Ecto neural progenitor cell (in vitro differentiated cells): ENCODE data around the gene HOXB6.
A peak's percentile ranks its signal among the peaks of the same experiment; 100 is the strongest.

ENCODE experiments used
- DNase-seq: peaks from one replicate; pipeline ENCODE4 v3.0.0-alpha.2; 2018; ENCODE audit warnings: low spot score

Gene HOXB6

GRCh38 chr17:48621410-48622392 is 16.9 kb upstream of the HOXB6 start:
- no peak for DNase-seq

DNA sequence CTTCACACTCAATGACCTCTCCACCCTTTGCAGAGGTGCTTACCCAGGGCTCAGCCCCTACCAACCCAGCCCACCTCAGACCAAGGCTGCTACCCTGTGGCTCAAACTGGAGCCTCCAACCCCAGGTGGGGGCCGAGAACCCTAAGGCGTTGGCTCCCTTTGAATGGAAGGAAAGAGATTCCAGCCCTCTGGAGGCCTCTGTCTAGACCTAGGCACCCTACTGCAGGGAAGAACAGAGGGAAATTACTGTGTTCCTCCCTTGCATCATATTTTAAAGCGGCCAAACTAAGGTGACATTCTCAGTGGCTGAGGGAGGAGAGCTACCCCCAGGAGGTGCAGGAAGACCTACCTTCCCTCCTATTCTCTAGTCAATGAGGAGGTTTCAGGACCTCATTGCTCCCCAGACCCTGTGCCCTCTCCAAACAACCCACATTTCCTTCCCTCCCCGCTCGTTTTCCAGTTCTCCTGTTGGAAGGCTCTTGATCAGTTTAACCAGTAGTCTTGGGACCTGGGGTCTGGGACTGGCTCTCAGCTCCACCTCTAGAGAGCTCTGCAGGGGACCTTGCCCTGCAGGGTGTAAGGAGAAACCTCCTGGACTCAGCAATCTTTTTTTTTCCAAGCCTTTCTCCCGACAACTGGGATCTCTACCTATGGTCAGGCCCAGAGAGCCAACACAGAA is 15.8 kb upstream of the HOXB6 start:
- DNase-seq = no peak

- no peak for DNase-seq
Measured at GRCh38 chr17:48619826-48620449, 15.2 kb upstream of the HOXB6 start.

DNA sequence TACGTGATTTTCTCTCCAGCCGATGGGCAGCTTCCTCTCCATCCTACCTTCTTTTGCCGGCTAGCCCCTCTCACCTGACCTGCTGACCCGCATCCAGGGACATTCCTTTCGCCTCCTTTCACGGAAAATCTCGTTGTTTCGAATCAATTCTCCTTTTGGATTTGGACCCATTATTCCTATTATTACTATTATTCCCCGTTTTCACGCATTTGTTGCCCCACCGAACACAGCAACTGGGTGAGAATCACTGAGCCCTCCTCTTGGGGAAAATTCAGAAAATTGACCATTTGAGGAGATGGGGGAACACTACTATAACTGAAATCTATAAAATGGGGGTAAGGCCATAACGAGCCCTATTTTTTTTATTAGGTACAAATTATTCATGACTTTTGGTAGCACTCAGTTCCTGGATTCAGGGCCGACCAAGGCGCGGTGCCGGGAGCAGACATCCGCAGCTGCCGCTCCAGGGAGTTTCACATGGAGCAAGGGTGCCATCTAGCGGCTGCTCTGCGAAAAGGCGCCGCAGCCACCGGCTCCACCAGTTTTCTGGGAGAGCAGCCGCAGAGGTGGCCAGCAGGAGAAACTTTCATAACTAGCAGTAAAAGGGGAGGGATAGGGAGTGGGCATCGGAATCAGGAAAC is 13.6 kb upstream of the HOXB6 start:
- peak; percentile 97 for DNase-seq

DNA sequence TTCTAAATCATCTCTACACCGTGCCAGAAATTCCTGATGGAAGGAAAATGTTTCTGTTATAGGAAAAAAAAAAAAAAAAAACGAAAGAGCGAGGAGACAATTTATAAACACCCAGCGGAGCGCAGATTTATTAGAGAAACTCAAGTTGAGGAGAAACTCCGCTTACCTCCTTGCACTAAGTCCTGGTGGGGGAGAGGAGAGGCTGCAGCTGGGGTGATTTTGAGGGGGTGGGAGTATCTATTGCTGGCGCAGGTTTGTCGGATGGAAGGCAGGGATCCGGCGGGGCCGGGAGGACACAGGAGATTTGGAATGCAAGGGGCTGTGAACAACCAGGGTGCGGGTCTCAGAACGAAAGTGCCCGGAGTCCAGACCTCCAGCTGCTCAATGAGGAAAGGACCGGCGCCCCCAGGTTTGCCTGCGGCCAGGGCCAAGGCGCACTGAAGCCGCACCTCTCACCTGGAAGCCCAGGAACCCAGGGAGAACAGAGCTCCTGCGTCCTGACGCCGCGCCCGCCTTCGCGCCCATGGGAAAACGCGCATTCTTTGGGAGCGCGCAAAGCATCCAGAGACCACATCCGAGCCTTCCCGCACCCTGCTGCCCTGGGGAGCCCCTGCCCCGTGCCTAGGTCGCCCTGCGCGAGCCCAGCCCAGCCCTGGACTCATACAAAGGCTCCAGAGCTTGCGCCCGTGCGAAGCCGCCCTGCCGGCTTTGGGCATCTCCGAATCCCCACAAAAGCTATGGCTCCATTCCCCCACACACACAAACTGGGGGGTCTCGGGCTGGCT is 12.9 kb upstream of the HOXB6 start:
- no peak for DNase-seq

DNA sequence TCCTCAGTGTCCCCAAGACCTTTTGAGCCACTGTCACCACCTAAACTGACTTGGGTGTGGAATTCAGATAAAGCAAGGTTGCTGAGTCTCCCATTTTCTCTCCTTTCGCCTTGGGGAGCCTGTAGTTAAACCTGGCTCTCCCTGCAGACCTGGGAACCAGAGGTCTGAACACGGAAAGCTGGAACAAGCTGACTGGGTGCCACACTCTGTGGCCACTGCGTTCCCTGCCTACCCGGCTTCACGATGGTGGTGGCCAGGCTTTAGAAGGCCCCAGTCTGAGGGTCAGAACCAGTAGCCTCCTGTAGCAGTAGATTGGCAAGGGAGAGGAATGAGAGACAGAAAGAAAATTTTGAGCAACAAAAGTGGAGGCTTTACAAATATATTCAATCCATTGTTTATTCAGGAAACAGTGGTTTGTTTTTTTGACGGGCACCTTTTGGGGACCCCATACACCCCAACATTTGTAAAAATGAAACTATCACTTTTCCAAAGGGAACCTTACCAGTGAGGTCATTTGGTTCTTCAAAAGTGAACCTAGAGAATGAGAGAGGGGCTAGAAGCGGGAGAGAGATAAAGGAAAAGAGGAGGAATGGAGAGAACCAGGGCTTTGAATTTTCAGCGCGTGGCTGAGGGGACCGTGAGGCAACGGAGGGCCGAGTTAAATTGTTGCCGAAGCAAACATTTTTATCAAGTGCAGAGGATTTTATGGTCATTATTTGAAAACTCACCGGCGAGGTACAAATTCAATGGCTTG is 12.1 kb upstream of the HOXB6 start:
- DNase-seq = no peak

DNA sequence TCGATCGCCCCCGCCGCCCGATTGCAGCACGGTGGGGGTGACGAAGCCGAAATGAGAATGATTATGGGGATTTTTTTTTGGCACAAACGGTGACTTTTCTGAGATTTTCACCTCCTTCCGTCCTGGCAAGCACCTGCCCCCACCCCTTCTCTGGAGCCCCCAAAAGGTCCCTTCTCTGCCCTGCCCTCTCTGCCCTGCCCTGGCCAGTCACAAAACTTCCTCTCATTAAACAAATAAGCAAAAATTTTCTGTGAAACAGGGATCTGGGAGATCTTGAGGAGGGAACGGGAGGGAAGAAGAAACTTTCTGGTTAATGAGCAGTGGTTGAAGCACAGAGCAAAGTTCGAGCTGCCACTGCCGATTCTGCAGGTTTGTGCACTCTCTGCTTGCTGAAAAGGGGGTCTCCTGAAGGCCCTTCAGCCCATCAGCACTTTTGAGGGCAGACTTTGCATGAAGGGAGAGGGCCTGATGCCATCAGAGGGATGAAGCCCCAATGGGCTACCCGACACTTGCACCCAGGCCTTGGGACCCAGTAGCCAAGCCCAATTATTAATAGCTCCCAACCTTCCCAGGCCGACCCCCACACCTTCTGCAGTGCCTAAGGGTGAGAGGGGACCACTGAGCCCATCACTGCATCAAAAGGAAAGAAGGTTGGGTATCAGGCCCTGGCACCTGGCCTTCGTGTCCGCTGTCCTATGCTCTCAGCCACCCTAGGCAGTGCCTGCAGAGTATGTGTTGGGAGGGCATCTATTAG is 11.4 kb upstream of the HOXB6 start:
- no peak for DNase-seq

GRCh38 chr17:48615047-48615962 is 10.5 kb upstream of the HOXB6 start, which contains the start of gene HOXB8:
TSS of gene HOXB8 (minus strand) at chr17:48615292. CDS start at chr17:48614704, 588 bp downstream.
- DNase-seq = no peak

DNA sequence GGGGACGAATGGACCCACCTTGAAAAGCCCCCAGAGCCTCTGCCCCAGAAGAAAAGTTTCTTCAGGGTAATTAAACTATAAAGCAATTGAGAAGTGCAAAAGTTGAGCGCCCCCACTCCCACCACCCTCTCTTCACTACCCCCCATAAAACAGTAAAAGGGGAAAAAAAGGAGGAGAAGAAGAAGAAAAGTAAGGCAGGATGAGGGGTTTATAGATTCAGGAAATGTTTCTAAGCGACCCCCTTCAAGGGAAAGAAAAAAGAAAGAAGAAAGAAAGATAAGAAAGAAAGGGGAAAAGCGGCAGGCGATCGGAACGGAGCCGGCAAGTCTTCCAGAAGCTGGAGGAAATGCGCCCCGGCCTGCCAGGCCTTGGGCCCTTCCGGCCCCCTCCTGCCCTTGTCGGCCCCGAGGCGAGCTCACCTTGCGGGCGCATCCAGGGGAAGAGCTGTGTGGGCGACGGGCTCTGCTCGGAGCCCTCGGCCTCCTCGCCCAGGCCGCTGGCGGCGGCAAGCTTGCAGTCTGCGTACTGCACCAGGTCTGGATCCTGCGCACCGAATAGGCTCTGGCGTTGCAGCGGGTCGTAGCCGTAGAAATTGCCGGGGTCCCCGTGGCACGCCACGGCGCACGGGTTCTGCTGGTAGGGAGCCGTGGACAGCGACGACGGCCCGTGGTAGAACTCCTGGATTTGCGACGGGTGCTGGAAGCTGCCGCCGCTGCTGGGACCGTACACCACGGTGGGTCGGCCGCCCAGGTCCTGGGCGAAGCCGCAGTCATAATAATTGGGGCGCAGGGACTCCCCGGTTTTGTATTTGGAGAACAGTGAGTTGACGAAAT is 9.3 kb upstream of the HOXB6 start:
- no peak for DNase-seq

- no peak for DNase-seq
Measured at GRCh38 chr17:48612854-48613691, 8.3 kb upstream of the HOXB6 start.

DNA sequence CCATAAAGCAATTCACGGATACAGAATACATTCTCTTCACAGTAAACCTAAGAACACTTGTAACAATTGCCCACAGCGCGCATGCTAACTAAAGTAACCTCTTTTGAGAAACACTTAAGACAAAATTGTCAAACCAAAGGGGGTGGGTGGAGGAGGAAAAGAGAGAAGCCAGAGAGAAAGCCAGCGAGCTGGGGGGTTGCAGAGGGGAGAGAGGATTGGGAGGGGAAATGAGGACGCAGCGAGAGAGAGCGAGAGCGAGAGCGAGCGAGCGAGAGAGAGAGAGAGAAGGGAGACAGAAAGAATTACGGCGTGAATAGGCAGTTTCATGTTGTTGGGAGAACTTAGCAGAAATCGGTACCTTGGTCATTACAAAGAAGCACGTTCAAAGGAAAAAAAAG is 7.7 kb upstream of the HOXB6 start:
- no peak for DNase-seq

DNA sequence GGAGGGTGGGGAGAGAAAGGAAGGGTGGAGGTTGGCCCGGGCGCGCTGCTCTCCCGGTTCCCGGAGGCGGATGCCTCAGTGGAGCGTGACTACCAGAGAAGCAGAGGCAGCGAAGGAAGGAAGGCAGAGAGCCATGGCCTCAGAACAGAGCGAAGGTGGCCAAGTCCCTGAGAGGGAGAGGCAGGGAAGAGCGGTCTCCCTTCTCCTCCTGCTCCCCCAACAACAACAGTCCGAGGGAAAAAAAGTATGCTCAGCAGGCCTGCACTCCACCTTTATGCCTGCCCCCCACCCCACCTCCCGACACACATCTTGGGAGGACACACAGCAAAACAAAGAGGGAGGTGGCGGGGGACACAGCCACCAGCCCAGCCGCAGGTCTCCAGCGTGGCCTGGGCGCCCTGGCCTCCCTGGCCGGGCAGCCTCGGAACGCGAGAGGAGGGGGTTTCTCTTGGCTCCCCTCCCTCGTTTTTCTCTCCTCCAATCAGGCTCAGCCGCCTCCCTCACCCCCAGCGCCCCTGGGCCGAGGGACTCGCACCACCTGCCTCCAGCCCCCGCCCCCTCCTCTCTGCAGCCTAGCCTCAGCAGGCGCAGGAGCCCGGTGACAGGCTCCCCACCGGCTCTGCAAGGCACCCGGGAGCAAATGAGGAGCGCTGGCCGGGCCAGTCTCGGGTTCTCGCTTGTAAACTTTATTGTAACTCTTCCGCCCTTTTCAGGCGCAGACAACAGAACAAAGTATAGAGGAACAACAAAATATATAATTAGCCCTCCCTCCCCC is 7.1 kb upstream of the HOXB6 start:
- DNase-seq = no peak

GRCh38 chr17:48611213-48611612 is 6.4 kb upstream of the HOXB6 start:
- DNase-seq = no peak

GRCh38 chr17:48610282-48611211 is 5.8 kb upstream of the HOXB6 start, which contains the start of gene HOXB7:
TSS of gene HOXB7 (minus strand) at chr17:48611017. CDS start at chr17:48610918, 99 bp downstream.
- no peak for DNase-seq

DNA sequence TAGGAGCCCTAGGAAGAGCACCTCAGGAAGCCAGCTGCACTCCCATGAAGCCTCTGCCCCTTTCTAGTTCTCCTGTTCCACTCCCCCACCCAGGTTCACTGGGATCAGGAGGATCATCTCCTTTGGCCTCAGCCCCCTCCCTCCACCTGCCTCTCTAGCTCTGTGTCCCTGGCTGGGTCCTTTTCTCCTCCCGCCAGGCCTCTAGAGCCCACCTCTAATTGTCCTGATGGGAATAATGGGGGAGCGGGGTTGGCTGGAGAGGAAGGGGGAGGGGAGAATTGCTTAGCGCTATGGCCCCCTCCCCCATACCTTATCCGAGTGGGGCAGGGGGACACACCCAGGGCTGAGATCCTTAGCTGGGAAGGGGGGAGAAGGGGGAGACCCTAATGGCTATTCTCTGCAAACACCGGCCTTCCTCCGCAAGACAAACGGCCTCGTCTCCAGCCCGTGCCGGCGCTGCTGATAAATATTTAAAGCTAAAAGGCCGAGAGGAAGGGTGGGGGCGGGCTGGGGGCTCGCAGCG is 5.0 kb upstream of the HOXB6 start:
- DNase-seq = no peak
